Spleen (tissue), 7 donors: ENCODE data around the gene MCM3AP.

Experiments
- POLR2A ChIP-seq, 3 donors: fragments of 450-650 bp; IDR thresholded peaks; one replicate each; pipeline ENCODE4 v1.5.1; 2017; ENCODE audit warnings: antibody characterized with exemption in 3 of 3, mild to moderate bottlenecking in 1 of 3
- TF ChIP-seq, protein P1 (sequence below), 11 experiments: fragments of 200-600 bp in 7 of 11; fragments of 450-650 bp in 4 of 11; sonication (generic) in 4 of 11; IDR thresholded peaks in 8 of 11; conservative IDR thresholded peaks in 3 of 11; 1 replicate in 7 of 11; 2 replicates in 4 of 11; pipeline versions ENCODE4 v1.4.0 to v1.8.0; 2016 to 2021; ENCODE audit warnings: antibody characterized with exemption in 11 of 11, inconsistent platforms in 4 of 11, mild to moderate bottlenecking in 1 of 11
- donor health status: DM: no; HTN: no; CAD: no; lungs with moderate emphysema.
- donor health status: DM: no; HTN: no; CAD: no.
- donor health status: DM: no; HTN: no; CAD: no.

- TF ChIP-seq, protein P1, sequence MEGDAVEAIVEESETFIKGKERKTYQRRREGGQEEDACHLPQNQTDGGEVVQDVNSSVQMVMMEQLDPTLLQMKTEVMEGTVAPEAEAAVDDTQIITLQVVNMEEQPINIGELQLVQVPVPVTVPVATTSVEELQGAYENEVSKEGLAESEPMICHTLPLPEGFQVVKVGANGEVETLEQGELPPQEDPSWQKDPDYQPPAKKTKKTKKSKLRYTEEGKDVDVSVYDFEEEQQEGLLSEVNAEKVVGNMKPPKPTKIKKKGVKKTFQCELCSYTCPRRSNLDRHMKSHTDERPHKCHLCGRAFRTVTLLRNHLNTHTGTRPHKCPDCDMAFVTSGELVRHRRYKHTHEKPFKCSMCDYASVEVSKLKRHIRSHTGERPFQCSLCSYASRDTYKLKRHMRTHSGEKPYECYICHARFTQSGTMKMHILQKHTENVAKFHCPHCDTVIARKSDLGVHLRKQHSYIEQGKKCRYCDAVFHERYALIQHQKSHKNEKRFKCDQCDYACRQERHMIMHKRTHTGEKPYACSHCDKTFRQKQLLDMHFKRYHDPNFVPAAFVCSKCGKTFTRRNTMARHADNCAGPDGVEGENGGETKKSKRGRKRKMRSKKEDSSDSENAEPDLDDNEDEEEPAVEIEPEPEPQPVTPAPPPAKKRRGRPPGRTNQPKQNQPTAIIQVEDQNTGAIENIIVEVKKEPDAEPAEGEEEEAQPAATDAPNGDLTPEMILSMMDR (IDR thresholded peaks at IDR 0.05 in 8 of 11, conservative IDR thresholded peaks at IDR 0.05 in 3 of 11): no peak
- TF ChIP-seq POLR2A (IDR thresholded peaks at IDR 0.05): no peak
These were observed 35.2 kb downstream of the MCM3AP start for GRCh38 chr21:46250146-46250725.
